ENCODE results near the gene IRGC.

IRGC gene

DNA sequence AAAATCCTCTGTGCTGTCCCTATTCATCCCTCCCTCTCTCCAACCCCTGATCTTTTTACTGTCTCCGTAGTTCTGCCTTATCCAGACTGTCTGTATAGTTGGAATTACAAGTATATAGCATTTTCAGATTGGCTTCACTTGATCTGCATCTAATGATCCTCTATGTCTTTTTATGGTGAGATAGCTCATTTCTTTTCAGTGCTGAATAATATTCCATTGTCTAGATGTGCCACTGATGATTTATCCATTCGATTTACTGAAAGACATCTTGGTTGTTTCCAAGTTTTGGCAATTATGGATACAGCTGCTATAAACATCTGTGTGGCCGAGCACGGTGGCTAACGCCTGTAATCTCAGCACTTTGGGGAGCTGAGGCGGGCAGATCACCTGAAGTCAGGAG is 19.1 kb downstream of the IRGC start:
- DNase-seq (ENCODE audit: low read depth): no peak
- TF ChIP-seq MYC (IDR thresholded peaks at IDR 0.05; ENCODE audit: low read depth, low read length) (no peak), POLR2A (IDR thresholded peaks at IDR 0.05; ENCODE audit: extremely low read depth, insufficient read length) (no peak)
- TF ChIP-seq, protein P1, sequence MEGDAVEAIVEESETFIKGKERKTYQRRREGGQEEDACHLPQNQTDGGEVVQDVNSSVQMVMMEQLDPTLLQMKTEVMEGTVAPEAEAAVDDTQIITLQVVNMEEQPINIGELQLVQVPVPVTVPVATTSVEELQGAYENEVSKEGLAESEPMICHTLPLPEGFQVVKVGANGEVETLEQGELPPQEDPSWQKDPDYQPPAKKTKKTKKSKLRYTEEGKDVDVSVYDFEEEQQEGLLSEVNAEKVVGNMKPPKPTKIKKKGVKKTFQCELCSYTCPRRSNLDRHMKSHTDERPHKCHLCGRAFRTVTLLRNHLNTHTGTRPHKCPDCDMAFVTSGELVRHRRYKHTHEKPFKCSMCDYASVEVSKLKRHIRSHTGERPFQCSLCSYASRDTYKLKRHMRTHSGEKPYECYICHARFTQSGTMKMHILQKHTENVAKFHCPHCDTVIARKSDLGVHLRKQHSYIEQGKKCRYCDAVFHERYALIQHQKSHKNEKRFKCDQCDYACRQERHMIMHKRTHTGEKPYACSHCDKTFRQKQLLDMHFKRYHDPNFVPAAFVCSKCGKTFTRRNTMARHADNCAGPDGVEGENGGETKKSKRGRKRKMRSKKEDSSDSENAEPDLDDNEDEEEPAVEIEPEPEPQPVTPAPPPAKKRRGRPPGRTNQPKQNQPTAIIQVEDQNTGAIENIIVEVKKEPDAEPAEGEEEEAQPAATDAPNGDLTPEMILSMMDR (IDR thresholded peaks at IDR 0.05; ENCODE audit: low read depth, low read length): no peak
- TF ChIP-seq, protein P2, sequence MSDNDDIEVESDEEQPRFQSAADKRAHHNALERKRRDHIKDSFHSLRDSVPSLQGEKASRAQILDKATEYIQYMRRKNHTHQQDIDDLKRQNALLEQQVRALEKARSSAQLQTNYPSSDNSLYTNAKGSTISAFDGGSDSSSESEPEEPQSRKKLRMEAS (IDR thresholded peaks at IDR 0.05; ENCODE audit: low read depth, low read length): no peak
- no peak overlapping the region for H3K4me3 ChIP-seq (ENCODE audit: low read depth, low read length)

DNA sequence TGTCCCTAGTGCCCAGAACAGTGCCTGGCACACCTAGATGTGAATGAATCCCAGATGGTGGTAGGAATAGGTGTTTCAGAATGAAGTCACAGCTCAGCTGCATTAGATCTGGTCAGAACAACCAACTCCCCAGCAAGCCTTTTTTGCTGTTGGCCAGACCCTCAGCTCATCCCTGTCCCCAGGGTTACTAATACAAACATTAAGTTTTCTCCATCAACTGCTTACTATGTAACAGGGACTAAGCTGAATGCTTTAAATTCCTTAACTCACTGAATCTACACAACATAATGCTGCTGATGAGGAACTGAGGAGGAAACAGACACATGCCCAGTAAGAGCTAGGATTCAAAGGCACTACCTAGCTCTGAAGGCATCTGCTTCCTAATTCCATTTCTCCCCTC is 20.1 kb downstream of the IRGC start:
- H3K4me3 ChIP-seq (ENCODE audit: low read depth, low read length): no peak overlapping the region
- DNase-seq (ENCODE audit: low read depth): no peak
- TF ChIP-seq, protein P1 (IDR thresholded peaks at IDR 0.05; ENCODE audit: low read depth, low read length): no peak
- no peak for TF ChIP-seq POLR2A (IDR thresholded peaks at IDR 0.05; ENCODE audit: extremely low read depth, insufficient read length)
- no peak for TF ChIP-seq MYC (IDR thresholded peaks at IDR 0.05; ENCODE audit: low read depth, low read length)
- TF ChIP-seq, protein P2 (IDR thresholded peaks at IDR 0.05; ENCODE audit: low read depth, low read length): no peak

DNA sequence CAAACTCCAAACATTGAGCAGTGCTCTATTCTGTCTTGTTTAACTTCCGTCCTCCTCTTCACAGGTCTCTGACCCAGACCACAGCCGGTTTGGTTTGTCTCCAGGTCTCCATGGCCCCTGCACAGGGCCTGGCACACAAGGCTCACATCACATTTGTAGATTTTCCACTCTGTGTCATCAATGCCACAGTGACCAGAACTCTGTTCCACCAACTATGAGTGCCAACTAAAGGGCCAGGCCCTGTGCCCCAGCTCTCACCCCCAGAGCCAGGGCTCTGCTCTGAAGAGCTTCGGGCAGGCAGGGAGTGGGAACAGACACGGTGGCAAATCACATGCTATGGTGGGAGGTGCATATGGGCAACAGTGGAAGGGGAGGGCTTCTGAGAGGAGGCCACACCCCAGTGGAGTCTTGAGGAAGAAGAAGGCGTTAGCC is 22.9 kb downstream of the IRGC start:
- TF ChIP-seq, protein P1 (IDR thresholded peaks at IDR 0.05; ENCODE audit: low read depth, low read length): no peak
- no peak for TF ChIP-seq POLR2A (IDR thresholded peaks at IDR 0.05; ENCODE audit: extremely low read depth, insufficient read length)
- no peak for TF ChIP-seq MYC (IDR thresholded peaks at IDR 0.05; ENCODE audit: low read depth, low read length)
- TF ChIP-seq, protein P2 (IDR thresholded peaks at IDR 0.05; ENCODE audit: low read depth, low read length): no peak
- H3K4me3 ChIP-seq (ENCODE audit: low read depth, low read length): no peak overlapping the region
- DNase-seq (ENCODE audit: low read depth): no peak

DNA sequence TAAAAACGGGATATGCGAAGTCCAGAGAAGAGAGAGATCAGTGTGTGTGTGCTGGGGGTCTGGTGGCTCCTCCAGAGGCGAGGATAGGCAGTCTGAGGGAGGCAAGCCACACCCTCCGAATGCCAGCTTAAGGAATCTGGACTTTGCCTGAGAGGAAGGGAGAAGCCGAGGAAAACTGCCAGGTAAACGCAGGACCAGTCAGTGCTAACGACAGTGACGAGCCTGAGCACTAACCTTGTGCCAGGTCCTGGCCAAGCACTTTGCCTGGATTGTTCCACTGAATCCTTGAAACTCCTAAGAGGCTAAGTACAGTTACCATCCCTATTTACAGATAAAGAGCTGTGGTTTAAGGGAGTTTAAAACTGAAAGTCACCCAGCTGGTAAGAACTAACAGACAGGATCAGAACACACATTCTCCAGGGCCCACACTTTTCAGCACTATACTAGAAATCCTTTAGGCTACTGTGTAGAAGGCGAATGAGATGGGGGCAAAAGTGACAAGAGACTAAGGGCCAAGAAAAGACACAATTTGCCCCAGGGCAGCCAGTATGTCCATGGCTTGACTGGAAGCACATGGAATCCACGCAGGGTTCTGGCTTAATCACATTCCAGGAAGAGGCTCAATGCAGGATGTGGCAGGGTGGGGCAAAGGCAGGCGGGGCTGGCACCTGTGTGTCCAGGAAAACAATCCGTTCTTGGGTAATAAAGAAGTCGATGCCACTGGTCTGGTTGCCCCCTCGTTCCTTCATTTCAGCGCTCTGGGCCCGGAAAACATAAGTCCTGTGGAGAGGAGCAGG is 23.8 kb downstream of the IRGC start:
- no peak overlapping the region for H3K4me3 ChIP-seq (ENCODE audit: low read depth, low read length)
- DNase-seq (ENCODE audit: low read depth): no peak
- no peak for TF ChIP-seq POLR2A (IDR thresholded peaks at IDR 0.05; ENCODE audit: extremely low read depth, insufficient read length)
- TF ChIP-seq, protein P1 (IDR thresholded peaks at IDR 0.05; ENCODE audit: low read depth, low read length): no peak
- TF ChIP-seq, protein P2 (IDR thresholded peaks at IDR 0.05; ENCODE audit: low read depth, low read length): no peak
- TF ChIP-seq MYC (IDR thresholded peaks at IDR 0.05; ENCODE audit: low read depth, low read length): no peak

DNA sequence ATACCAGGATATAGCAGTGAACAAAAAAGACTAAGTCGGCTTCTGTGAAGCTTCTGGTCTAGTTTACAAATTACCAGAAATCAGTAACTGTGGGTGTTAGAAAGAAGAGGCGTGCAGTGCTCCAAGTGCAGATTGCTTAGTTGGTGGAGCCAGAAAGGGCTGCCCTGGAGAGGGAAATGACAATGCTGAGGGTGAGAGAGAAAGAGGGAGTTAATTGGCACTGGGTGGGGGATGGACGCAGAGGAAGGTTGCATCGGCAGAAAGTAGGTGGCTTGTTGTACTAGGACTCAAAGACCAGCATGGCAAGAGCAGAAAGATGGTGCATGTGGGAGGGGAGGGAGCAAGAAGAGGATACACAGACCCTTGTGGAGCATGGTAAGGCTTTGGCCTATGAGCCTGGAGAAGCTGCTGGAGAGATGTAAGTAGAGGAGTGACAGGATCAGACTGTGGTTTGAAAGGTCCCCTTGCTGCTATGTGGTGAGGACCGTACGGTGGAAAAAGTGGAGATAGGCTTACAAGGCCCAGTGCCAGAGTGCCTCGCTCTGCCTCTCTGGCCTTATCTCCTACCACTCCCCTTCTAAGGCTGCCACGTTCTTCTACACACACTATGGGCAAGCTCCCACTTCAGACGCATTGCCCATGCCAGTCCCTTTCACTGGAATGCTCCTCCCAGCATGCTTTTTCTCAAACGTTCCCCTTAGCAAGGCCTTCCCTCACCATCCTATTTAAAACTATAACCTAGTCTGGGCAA is 25.4 kb downstream of the IRGC start:
- H3K4me3 ChIP-seq (ENCODE audit: low read depth, low read length): no peak overlapping the region
- no peak for DNase-seq (ENCODE audit: low read depth)
- TF ChIP-seq MYC (IDR thresholded peaks at IDR 0.05; ENCODE audit: low read depth, low read length): no peak
- TF ChIP-seq, protein P2 (IDR thresholded peaks at IDR 0.05; ENCODE audit: low read depth, low read length): no peak
- no peak for TF ChIP-seq POLR2A (IDR thresholded peaks at IDR 0.05; ENCODE audit: extremely low read depth, insufficient read length)
- TF ChIP-seq, protein P1 (IDR thresholded peaks at IDR 0.05; ENCODE audit: low read depth, low read length): no peak
